Lung microvascular endothelial cell (primary cell): Measurements from ENCODE around the gene LPIN2. TPM values are rescaled to one million over a fixed set of nuclear protein-coding genes. Genes with fewer than 3 reads are reported as not detected.
"Not testable (repeated sequence)": the region's sequence is repeated elsewhere in the genome, so short reads cannot be mapped to it uniquely, and the experiment has no call there.

ENCODE experiments used
- DNase-seq, 2 donors: peaks; one replicate each; pipeline versions ENCODE4 v3.0.0 to v3.0.0-alpha.2; 2010; ENCODE audit warnings: low read depth in 2 of 2
- total RNA-seq: library from RNA; depleted of rRNA; stranded (reverse); fragments of >200 nt; gene quantifications from 2 replicates; pipeline ENCODE4 v1.2.1, GENCODE V29; 2014

LPIN2 gene
- total RNA-seq, 1 donor from 2014 or later = 34.3 TPM

GRCh38 chr18:3008541-3008940 lies 4.4 kb downstream of the LPIN2 start:
- DNase-seq = peak; percentile 33 to 75

- no peak for DNase-seq
Observed at GRCh38 chr18:3007491-3007890, 5.5 kb downstream of the LPIN2 start.

GRCh38 chr18:3005462-3005861 lies 7.5 kb downstream of the LPIN2 start:
- DNase-seq = no peak

GRCh38 chr18:3003766-3004165 lies 9.2 kb downstream of the LPIN2 start:
- DNase-seq = not testable (repeated sequence)

- no peak for DNase-seq
Observed at GRCh38 chr18:3002732-3003131, 10.2 kb downstream of the LPIN2 start.

GRCh38 chr18:2998644-2999043 lies 14.3 kb downstream of the LPIN2 start:
- no peak for DNase-seq

- DNase-seq = no peak
Observed at GRCh38 chr18:2997846-2998564, 14.9 kb downstream of the LPIN2 start.

- DNase-seq = no peak
Observed at GRCh38 chr18:2997429-2997828, 15.5 kb downstream of the LPIN2 start.

- DNase-seq = no peak
Observed at GRCh38 chr18:2994603-2995432, 18.1 kb downstream of the LPIN2 start.

GRCh38 chr18:2994020-2994589 lies 18.8 kb downstream of the LPIN2 start:
- no peak for DNase-seq

- no peak for DNase-seq
Observed at GRCh38 chr18:2992995-2993877, 19.7 kb downstream of the LPIN2 start.

GRCh38 chr18:2990956-2991640 lies 21.8 kb downstream of the LPIN2 start:
- DNase-seq = no peak

GRCh38 chr18:2987876-2988790 lies 24.8 kb downstream of the LPIN2 start:
- no peak for DNase-seq

- DNase-seq = no peak
Observed at GRCh38 chr18:2986150-2986865, 26.6 kb downstream of the LPIN2 start.

- peak; percentile 58 to 60 for DNase-seq
Observed at GRCh38 chr18:2985628-2986027, 27.3 kb downstream of the LPIN2 start.

- peak in 1 of 2 donors; percentile 44 for DNase-seq
Observed at GRCh38 chr18:2984703-2985261, 28.2 kb downstream of the LPIN2 start.

- DNase-seq = no peak
Observed at GRCh38 chr18:2984091-2984490, 28.9 kb downstream of the LPIN2 start.

GRCh38 chr18:2983296-2983695 lies 29.6 kb downstream of the LPIN2 start:
- no peak for DNase-seq
